Measurements from ENCODE around the gene ATAD5. TPM values are rescaled to one million over a fixed set of nuclear protein-coding genes. Genes with fewer than 3 reads are reported as not detected.

Gene ATAD5
- total and polyA plus RNA-seq, 2 of the 4 experiments (the other 2 are of a cell fraction) = 1.0 to 1.3 TPM

DNA sequence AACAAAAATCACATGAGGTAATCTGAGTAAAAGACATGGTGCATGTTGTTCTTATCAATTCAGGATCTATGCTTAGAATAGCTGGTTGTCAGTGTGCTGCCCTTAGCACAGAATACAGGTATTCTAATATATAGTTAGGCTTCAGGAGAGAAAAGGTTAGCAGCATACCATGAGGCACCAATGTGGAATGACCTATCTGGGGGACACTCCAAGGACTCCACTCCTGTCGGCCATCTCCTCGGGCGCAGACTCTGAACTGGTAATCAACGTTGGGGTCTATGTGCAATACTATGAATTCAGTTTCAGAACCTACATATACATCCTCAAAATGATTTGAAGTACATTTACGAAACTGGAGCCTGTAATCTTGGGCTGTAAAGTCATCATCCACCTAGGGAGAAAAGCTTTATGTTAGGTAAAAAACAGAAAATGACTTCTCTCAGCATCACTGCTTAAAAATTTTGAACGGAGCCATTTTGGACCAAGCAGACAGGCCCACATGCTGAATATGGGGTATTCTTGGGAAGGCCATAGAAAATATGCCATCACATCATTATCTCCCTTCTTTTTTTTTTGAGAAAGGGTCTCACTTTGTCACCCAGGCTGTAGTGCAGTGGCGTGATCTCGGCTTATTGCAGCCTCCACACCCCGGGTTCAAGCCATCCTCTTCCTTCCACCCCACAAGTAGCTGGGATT is 38.3 kb upstream of the ATAD5 start:
- Histone ChIP-seq H2AK9ac (replicated peaks; ENCODE audit: low read depth, low read length, poor library complexity) (no peak overlapping the region), H2BK20ac (ENCODE audit: low read depth, low read length) (no peak overlapping the region), H3K36me3 (ENCODE audit: control insufficient read depth, insufficient read depth, low read length) (peaks cover 28% of the 10 kb centered on the region), H4K91ac (ENCODE audit: insufficient read depth, low read depth, low read length) (no peak overlapping the region), H3K27me3 (ENCODE audit: control insufficient read depth, insufficient read depth, low read length) (no peaks in the 10 kb centered on the region), H4K8ac (ENCODE audit: low read depth in 2 of 2, low read length in 2 of 2) (no peak overlapping the region), H3K4me1 (ENCODE audit: control insufficient read depth, insufficient read depth, low read length) (no peaks in the 10 kb centered on the region), H3K9me3 (ENCODE audit: control insufficient read depth, insufficient read depth, low read length) (no peaks in the 10 kb centered on the region), H3K9me1 (ENCODE audit: insufficient read depth, low read length) (no peaks in the 10 kb centered on the region; the same call in 1 of the 2 replicates), H4K5ac (ENCODE audit: low read depth, low read length) (no peak overlapping the region), H4K20me1 (ENCODE audit: insufficient read depth, low read length) (no peaks in the 10 kb centered on the region), H2BK120ac (ENCODE audit: low read depth, low read length) (no peak overlapping the region), H3K27ac (ENCODE audit: insufficient read depth, low read length) (no peak overlapping the region), H3K4me3 (ENCODE audit: insufficient read depth, low read depth, low read length) (no peak overlapping the region), H2BK15ac (ENCODE audit: low read depth, low read length) (no peak overlapping the region), H3K56ac (ENCODE audit: extremely low read depth, insufficient read depth, low read length) (no peak overlapping the region), H3K18ac (ENCODE audit: low read depth, low read length) (no peak overlapping the region), H2BK5ac (ENCODE audit: low read depth, low read length, poor library complexity, severe bottlenecking) (no peak overlapping the region), H2AFZ (replicated peaks; ENCODE audit: low read length, poor library complexity) (no peak overlapping the region), H3K9ac (ENCODE audit: low read depth, low read length) (no peak overlapping the region), H3K4ac (ENCODE audit: low read depth, low read length) (no peak overlapping the region), H3K4me2 (ENCODE audit: low read depth, low read length) (no peak overlapping the region), H3K14ac (replicated peaks; ENCODE audit: low read depth, low read length) (no peak overlapping the region), H3K23ac (ENCODE audit: low read depth, low read length) (no peak overlapping the region), H3K79me1 (ENCODE audit: low read depth in 1 of 2, low read length in 2 of 2) (peaks cover 0 to 16% of the 10 kb centered on the region in 2 experiments; a peak in 2 of 4 replicates), H2AK5ac (ENCODE audit: low read depth, low read length) (no peak overlapping the region)
- POLR2A ChIA-PET (ENCODE audit: unreplicated experiment) = no interaction called here
- BruUV-seq (replicated peaks) = no TSS peak
- TF ChIP-seq POLR2A (IDR thresholded peaks at IDR 0.05; ENCODE audit: low read depth, low read length) = no peak
- TF ChIP-seq, protein P1, sequence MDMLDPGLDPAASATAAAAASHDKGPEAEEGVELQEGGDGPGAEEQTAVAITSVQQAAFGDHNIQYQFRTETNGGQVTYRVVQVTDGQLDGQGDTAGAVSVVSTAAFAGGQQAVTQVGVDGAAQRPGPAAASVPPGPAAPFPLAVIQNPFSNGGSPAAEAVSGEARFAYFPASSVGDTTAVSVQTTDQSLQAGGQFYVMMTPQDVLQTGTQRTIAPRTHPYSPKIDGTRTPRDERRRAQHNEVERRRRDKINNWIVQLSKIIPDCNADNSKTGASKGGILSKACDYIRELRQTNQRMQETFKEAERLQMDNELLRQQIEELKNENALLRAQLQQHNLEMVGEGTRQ (IDR thresholded peaks at IDR 0.05; ENCODE audit: low read depth, low read length) = no peak
- no peak for TF ChIP-seq RFX5 (IDR thresholded peaks at IDR 0.05; ENCODE audit: low read depth, low read length)
- TF ChIP-seq CHD1 (IDR thresholded peaks at IDR 0.05; ENCODE audit: low read depth, low read length) = no peak
- TF ChIP-seq, protein P2, sequence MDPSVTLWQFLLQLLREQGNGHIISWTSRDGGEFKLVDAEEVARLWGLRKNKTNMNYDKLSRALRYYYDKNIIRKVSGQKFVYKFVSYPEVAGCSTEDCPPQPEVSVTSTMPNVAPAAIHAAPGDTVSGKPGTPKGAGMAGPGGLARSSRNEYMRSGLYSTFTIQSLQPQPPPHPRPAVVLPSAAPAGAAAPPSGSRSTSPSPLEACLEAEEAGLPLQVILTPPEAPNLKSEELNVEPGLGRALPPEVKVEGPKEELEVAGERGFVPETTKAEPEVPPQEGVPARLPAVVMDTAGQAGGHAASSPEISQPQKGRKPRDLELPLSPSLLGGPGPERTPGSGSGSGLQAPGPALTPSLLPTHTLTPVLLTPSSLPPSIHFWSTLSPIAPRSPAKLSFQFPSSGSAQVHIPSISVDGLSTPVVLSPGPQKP (IDR thresholded peaks at IDR 0.05; ENCODE audit: borderline replicate concordance, low read depth, low read length) = no peak
- TF ChIP-seq BHLHE40 (IDR thresholded peaks at IDR 0.05; ENCODE audit: low read depth, low read length) = no peak
- TF ChIP-seq CEBPB (IDR thresholded peaks at IDR 0.05; ENCODE audit: low read depth, low read length) = no peak
- no peak for TF ChIP-seq RAD21 (IDR thresholded peaks at IDR 0.05; ENCODE audit: low read length)
- no peak for TF ChIP-seq MAZ (IDR thresholded peaks at IDR 0.05; ENCODE audit: borderline replicate concordance, low read depth, low read length)
- TF ChIP-seq NFE2L2 (IDR thresholded peaks at IDR 0.05; ENCODE audit: low read depth, low read length) = no peak
- TF ChIP-seq FOS (IDR thresholded peaks at IDR 0.05; ENCODE audit: low read depth, low read length) = no peak
- TF ChIP-seq SMC3 (IDR thresholded peaks at IDR 0.05; ENCODE audit: low read depth, low read length) = no peak
- no peak for TF ChIP-seq MAFK (IDR thresholded peaks at IDR 0.05; ENCODE audit: low read depth, low read length)
- no peak for TF ChIP-seq RCOR1 (IDR thresholded peaks at IDR 0.05; ENCODE audit: insufficient replicate concordance, low read length)
- TF ChIP-seq, protein P3, sequence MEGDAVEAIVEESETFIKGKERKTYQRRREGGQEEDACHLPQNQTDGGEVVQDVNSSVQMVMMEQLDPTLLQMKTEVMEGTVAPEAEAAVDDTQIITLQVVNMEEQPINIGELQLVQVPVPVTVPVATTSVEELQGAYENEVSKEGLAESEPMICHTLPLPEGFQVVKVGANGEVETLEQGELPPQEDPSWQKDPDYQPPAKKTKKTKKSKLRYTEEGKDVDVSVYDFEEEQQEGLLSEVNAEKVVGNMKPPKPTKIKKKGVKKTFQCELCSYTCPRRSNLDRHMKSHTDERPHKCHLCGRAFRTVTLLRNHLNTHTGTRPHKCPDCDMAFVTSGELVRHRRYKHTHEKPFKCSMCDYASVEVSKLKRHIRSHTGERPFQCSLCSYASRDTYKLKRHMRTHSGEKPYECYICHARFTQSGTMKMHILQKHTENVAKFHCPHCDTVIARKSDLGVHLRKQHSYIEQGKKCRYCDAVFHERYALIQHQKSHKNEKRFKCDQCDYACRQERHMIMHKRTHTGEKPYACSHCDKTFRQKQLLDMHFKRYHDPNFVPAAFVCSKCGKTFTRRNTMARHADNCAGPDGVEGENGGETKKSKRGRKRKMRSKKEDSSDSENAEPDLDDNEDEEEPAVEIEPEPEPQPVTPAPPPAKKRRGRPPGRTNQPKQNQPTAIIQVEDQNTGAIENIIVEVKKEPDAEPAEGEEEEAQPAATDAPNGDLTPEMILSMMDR (conservative IDR thresholded peaks at IDR 0.05; ENCODE audit: low read depth, low read length) = no peak
- no peak for TF ChIP-seq MXI1 (IDR thresholded peaks at IDR 0.05; ENCODE audit: borderline replicate concordance, low read depth, low read length)
- ATAC-seq (ENCODE audit: low read depth) (no peak), DNase-seq (no peak)
- intact Hi-C loops (cut with micrococcal nuclease) = no loop called here
- in situ Hi-C loops (cut with MboI; ENCODE audit: low sequenced_read_pairs) = no loop called here
- dilution Hi-C loops (cut with HindIII; ENCODE audit: low sequenced_read_pairs, unreplicated experiment) = no loop called here
- CTCF ChIA-PET = no interaction called here
- 94% methylated on average over 3 of the region's 9 CpGs; no CpG with 5 or more reads in 1 of the 2 experiments for WGBS, 2 experiments (ENCODE audit: extremely low coverage in 2 of 2, insufficient read length in 1 of 2)
